Activated CD4-positive, alpha-beta T cell treated with anti-CD3 and anti-CD28 coated beads, Interleukin-10, Interleukin-2, amounts not matched to agents 100 ng/mL and 50 ng/mL, durations not matched to agents 16 hours and 8 hours (primary cell): ENCODE data around the gene FGF2.
"Not testable (repeated sequence)": the region's sequence is repeated elsewhere in the genome, so short reads cannot be mapped to it uniquely, and the experiment has no call there.

Source experiments
- DNase-seq: peaks from one replicate; pipeline ENCODE4 v3.0.0-alpha.2; 2020

Gene FGF2

DNA sequence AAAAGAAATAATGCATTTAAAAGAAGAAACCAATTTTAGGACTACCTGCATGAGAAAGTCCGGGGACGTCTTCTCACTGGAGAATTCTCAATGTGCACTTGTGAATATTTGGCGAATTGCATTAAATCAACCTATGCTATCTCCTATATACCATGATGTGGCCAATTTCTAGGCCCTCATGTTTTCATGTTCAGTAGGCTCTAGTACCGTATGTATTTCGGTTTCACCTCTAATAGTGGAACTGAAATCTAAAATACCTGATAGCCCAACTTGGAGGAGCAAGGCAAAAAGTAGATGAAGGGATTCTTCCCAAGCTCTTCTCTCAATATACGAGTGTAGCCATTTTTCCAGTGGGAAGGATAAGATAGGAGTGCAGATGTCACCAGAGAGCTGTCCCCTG, 11.4 kb upstream of the FGF2 start:
- DNase-seq = no peak

DNA sequence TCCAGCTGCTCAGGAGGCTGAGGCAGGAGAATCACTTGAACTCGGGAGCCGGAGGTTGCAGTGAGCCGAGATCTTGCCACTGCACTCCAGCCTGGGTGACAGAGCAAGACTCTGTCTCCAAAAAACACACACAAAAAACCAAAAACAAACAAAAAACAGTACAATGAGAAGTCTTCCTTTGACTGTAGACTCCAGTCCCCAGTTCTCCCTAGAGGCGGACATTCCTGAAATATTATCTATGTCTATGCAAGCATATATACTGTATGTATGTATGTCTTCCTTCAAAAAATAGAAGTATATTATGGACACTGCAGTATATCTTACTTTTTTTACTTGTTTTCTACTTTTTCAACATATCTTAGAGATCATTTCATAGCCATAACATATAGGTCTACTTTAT, 10.2 kb upstream of the FGF2 start:
- no peak for DNase-seq

DNA sequence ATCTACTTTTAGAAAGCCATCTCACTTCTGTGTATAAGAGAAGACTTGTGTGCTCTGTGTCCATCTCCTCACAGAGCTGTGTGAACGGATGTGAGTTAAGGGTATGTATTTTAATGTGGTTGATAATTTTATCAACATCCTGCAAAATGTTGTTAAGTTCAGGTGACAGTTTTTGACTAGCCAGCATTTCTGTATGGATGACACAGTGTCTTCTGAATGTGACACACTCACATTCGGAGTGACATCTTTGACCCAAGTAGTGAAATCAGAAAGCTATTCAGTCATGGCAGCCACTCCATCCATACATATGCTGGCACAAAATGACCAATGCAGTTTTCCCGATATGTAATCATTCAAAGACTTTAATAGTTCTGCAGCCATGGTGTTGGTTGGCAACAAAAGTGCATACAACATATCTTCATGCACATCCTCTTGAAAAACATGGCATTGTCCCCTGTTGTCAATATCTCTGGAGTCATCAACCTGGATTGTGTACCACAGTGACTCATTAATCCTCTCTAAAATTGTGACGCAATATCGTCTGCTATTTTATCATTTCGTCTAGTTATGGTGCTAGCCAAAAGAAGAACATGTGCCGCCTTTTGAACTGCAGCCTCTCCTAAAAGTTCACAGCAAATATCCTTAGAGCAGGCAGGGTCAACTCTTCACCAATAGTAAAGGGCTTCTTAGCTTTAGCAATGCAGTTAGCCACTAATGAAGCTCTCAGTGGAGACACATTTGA, 6.8 kb upstream of the FGF2 start:
- DNase-seq = no peak

DNA sequence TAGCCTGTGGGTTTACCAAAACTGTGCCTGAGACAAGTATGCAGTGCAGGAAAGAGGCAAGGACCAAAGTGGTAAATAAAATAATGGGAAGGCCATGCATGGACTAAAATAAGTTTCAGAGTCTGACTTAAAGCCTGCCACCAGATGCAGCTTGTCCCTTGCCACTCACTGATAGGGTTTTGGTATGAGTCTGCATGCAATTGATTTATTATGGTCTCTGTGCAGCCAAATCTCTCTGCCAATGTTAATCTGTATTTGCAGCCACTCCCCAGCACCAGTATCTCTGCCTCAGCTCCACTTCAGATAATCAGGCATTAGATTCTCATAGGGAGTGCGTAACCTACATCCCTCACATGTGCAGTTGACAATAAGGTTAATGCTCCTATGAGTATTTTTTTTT, 5.5 kb upstream of the FGF2 start:
- no peak for DNase-seq

DNA sequence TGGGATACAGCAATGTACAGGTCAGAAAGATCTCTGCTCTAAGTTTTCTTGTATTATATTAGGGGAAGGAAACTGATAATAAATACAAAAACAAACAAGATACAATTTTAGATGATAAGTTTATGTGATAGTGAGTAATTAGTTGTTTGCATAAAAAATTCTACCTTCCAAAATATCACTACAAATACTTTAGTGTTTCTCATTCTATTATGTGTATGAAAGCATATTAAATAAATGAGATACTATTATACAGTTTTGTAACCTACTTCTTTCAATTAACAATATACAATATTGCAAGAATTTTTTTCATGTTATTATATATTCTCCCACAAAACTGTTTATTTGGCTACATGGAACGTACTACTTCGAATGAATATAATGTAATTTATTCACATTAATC, 4.2 kb upstream of the FGF2 start:
- no peak for DNase-seq

DNA sequence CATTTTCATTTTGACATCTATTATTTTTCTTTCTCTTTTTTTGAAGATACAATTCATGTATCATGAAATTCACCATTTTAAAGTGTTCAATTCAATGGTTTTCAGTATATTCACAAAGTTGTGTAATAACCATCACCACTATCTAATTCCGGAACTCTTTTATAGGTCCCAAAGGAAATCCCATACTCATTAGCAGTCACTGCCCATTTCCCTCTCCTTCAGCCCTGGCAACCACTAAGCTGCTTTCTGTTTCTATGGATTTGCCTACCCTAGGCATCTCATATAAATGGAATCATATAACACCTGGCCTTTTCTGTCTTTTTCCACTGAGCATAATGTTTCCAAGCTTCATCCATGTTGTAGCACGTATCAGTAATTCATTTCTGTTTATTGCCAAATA, 3.2 kb upstream of the FGF2 start:
- DNase-seq = no peak

DNA sequence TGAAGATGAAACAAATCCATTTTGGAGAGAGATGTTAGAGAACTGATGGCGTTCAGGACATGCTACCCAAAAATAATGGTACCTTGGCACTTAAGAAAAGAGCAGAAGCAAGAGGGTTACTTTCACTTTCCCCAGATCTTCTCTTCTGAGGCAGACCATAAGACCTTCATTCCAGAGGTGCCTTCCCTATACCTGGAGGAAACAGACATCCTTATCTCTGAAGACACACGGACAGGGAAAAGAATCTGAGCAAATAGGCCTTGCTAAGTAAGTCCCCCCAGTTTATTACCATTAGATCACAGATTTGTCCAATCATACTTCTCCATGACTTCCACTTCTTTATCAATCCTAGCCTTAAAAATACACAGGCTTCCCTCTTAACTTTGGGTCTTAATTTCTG, 2.0 kb upstream of the FGF2 start:
- DNase-seq = no peak

DNA sequence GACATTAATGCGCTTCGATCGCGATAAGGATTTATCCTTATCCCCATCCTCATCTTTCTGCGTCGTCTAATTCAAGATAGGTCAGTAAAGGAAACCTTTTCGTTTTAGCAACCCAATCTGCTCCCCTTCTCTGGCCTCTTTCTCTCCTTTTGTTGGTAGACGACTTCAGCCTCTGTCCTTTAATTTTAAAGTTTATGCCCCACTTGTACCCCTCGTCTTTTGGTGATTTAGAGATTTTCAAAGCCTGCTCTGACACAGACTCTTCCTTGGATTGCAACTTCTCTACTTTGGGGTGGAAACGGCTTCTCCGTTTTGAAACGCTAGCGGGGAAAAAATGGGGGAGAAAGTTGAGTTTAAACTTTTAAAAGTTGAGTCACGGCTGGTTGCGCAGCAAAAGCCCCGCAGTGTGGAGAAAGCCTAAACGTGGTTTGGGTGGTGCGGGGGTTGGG, 528 bp upstream of the FGF2 start:
- no peak for DNase-seq

DNA sequence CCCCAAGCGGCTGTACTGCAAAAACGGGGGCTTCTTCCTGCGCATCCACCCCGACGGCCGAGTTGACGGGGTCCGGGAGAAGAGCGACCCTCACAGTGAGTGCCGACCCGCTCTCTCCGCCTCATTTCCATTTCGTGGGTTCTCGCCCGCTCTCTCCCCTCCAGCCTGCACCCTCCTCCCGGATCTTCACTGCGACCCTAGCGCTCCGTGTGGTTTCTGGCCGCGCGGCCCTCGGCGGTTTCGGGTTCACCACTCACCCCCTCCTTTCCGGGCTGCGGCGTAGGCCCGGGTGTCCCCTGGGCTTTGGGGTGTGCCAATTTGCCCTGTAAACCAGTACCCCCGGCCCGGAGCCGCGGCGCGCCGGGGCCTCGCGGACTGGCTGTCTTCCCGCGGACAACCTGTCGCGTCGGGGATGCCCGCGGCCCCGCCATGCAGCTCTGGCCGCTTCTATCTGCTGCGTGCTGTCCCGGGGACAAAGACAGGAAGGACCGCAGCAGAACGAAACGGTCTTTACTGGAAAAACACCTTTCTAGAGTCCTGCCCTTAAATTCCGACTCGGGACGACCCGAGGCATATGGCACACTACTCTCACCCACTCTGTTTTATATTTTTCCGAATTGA, 737 bp downstream of the FGF2 start:
- peak; percentile 64 for DNase-seq

DNA sequence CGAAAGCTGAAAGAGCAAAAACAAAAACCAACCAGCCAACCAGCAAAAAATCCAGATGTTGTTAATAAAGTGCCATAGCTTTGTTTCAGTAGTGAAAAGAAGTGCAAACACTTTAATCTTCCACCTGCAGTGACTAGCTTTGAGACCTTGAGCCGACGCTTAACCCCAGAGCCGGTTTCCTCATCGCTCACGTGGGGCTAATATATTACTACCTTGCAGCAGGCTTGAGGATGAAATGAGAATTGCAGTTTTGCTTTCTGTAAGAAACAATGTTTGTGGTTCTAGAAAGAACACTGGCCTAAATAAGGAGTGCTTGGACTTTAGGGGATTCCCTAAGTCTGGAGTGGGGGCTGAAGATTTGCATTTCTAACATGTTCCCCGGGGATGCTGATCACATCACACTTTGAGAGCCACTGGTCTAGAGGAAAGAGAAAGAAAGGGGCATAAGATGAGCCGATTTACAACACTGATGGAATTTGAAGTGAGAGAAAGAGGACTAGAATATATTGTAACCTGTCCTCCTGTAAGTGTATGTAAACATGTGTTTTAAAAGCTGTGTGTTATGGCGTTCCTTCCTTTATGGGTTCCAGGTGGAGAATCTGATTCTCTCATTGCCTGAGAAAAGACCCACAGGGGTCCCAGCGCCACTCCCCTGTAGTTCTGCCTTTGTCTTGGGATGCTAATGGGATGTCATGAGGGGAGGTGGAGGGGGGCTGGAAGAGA, 1.4 kb downstream of the FGF2 start:
- DNase-seq = peak; percentile 81

DNA sequence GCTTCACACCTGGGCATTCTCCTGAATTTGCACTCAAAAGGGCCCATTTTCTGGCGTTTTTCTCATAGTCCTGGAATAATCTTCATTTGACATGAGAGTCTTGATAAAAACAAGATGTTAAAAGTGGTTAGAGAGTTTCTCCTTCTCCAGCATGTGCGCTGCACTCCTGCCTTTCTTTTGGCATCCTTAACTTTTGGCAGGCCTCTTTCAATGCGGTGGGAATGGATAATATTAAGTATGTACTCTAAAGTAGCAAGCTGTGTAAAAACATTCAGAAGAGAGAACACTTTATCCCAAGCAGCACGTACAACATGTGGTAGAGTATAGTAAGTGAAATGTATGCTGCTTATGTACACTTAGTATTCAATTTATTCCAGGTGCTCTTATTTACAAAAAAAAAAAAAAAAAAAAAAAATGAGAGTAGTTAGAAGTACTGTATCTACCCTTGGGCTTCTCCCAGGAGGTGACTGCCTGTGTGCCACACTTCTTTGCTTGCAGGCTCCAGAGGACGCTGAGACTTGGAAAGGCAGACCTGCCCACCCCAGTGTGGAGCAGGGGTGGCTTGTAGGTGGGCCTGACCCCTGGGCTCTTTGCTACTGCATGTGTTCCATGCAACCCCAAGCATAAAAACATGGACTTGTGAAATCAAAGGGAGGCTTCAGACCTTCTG, 3.9 kb downstream of the FGF2 start:
- no peak for DNase-seq

DNA sequence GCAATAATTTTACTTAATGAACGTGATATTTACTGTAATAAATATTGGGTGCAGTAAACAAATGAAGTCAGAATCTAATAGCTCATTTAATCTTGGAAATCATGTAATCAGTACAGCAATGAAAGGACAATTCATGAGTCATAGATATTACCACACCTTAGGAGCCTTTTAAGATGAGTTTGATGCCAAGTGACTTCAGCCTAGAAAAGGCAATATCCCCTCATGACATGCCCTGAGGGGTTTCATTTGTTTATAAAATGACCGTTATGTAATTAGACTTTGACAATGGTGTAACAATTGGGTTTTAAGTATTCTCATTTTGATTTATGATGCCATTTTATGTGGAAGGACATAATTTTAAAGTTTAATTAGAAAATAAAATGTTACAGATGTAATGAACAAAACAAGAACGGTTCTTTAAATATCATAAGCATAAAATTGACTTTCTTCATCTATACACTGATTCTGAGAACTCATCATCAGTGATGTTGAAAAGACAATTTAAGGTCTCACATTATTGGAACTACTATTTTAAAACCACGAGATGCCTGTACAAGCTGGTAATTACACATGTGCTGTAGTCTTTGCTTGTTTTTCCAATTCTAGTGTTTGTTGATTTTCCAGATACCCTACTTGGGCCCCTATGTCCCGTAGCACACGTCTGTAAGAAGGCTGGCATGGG, 5.0 kb downstream of the FGF2 start:
- DNase-seq = no peak

DNA sequence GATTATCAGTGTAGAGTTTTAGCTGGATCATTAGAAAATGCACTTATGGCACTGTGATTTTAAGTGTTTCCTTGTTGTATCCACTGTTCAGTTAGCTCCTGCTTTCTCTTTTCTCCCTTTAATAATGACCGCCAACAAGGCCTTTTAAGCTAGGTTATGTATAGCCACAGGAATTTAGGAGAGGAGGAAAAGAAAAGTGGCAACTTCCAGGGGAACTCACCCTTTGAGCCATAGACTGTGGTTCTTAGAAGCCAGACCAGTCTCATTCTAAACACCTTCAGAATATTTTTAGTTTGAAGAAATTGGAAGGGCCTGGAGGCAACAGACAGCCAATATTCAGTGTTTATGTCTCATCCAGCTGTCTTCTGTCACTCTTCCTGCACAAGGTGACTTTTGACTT, 6.1 kb downstream of the FGF2 start:
- DNase-seq = no peak

DNA sequence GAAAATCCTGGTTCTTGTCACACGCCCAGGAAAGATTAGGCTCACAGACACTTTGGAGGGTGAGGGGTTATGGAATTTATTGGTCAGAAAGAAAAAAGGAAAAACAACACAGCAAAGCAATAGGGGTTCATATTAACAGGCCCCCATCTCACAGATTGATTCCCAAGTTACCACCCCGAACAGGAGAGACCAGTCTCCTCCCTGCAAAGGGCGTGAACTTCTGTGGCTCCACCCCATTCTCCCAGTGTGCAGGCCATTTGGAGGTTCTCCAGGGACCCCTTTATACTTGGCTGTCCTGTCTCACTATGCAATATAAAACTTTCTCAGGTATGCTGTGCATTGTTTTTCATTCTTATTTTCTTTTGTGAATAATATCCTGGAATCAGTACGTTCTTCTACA, 7.4 kb downstream of the FGF2 start:
- no peak for DNase-seq

DNA sequence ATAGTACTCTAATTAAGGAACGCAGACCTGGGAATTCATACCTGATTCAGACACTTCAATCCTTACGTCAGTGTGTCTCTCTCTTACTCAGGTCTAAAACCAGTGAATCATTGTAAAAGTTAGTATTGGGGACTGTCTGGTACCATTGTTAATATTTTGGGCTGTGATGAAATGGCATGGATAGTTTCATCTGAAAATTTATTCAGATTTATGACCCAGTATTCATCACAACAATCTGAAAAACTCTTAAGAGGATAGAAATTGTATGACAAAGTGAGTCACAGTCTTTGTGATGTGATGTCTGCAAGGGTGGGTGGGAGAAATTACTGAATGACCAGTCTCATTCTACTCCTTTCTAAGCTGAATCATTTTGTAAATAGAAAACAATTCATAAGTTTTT, 10.3 kb downstream of the FGF2 start:
- no peak for DNase-seq

DNA sequence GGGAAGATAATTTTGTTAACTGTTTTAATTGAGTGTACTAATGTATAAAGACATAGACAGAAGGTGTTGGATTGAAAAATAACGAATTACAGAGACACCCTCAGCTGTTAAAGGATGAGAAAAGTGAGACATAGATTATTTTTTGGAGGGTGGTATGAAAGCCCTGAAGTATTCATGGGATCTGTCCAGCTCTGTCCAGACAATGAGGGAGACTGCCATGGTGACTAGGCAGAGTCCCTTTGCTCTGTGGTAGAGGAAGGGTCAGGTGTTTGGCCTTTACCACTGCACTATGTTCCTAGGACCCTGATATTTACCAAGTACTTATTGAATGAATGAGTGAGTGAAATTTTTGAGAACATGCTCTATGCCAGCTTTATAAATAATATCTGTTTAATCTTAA, 11.4 kb downstream of the FGF2 start:
- no peak for DNase-seq

DNA sequence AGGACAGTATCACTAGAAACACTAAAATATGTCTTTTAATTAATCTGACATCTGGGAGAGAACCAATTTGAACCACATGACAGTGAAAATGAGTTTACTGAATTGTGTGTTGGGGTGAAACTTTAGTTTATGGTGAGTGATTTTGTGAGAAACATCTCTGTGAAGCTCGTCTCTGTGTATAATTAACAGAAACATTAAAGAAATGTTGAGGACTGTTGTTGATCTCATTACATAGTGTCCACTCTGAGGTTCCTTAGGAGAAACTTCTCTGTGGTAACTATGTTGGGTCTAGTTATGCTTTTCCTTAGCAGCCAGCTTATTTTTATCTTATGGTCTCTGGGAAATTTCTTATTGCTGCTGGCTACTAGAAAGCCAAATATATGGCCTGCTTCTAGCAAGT, 15.8 kb downstream of the FGF2 start:
- no peak for DNase-seq

DNA sequence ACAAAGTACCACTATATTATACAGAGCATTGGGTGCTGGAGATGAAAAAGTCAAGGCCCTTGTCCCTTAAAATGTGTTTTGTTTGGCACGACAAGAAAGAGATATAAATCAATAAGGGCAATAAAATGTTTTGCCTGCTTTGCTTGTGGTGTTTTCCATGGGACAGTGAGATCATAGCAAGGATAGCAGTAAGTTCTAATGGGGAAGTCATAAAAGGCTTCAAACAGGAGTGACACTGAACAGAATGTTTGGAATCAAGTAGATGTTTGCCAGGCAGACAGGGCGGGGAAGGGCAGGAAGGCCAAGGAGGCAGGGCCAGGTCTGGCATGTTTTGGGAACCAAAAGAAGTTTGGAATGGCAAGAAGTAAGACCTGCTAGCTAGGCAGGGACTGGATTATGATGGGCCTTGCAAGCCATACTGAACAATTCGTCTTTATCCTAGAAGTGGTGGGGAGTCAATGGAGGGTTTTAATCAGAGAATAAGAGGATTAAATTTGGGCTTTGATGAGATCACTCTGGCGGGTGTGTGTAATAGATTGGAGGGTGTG, 16.4 kb downstream of the FGF2 start:
- DNase-seq = no peak

DNA sequence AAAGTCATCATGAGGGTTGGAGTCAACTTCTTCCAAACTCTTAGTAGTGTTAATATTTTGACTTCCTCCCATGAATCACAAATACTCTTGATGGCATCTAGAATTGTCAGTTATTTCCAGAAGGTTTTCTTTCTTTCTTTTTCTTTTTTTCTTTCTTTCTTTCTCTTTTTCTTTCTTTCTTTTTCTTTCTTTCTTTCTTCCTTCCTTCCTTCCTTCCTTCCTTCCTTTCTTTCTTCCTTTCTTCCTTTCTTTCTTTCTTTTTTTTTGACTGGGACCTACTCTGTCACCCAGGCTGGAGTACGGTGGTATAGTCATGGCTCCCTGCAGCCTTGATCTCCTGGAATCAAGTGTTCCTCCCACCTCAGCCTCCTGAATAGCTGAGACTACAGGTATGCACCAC, 17.8 kb downstream of the FGF2 start:
- not testable (repeated sequence) for DNase-seq

DNA sequence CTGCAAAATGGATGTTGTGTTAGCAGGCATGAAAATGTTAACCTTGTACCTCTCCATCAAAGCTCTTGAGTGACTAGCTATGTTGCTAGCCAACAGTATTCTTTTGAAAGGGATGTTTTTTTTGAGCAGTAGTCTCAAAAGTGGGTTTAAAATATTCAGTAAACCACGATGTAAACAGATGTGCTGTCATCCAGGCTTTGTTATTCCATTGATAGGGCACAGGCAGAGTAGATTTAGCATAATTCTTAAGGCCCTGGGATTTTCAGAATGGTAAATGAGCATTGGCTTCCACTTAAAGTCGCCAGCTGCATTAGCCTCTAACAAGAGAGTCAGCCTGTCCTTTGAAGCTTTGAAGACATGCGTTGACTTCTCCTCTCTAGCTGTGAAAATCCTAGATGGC, 18.4 kb downstream of the FGF2 start:
- no peak for DNase-seq

DNA sequence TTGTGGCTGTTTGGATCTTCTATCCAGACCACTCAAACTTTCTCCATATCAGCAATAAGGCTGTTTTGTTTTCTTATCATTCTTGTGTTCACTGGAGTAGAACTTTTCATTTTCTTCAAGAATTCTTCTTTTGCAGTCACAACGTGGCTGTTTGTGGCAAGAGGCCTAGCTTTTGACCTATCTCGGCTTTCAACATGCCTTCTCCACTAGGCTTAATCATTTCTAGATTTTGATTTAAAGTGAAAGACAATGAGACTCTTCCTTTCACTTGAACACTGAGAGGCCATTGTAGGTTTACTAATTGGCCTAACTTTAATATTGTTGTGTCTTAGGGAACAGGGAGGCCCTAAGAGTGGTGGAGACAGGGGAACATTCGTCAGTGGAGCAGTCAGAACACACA, 19.1 kb downstream of the FGF2 start:
- DNase-seq = peak; percentile 55

DNA sequence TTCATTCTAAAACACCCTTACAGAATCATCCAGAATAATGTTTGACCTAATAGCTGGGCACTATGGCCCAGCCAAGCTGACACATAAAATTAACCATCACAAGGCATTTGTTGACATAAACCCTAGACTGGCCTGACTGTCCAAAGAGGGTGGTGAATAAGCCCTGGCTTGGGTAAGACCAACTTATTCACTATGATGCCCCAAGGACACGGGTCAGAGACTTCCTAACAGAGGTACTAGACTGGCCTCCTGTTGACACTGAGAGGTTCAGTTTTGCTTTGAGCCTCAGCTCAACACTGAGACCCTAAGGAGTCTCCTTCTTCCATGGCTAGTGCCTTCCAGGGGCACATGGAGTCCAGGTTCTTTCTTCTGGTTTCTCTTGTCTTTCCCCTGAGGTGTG, 21.3 kb downstream of the FGF2 start:
- DNase-seq = no peak

DNA sequence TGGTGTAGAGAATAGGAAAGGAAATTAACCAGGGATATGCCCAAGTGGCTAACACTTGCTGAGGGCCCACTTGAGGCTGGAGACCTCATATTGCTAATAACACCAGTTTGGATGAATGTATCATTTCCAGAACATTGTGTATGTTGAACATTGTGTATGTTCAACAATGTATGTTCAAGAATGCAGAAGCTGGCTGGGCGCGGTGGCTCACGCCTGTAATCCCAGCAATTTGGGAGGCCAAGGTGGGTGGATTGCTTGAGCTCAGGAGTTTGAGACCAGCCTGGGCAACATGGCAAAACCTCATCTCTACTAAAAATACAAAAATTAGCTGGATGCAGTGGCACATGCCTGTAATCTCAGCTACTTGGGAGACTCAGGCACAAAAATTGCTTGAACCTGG, 23.2 kb downstream of the FGF2 start:
- DNase-seq = not testable (repeated sequence)
